Measurements from ENCODE around the gene ADGRA1. TPM values are rescaled to one million over a fixed set of nuclear protein-coding genes. Genes with fewer than 3 reads are reported as not detected.
A peak's percentile ranks its signal among the peaks of the same experiment; 100 is the strongest.

The ADGRA1 gene
- total RNA-seq, 4 donors from 2014 or later = under 0.01 TPM; not detected in 3

- H3K27me3 ChIP-seq = no peaks in the 10 kb centered on the region
- no peak overlapping the region for H3K27ac ChIP-seq
- DNase-seq (ENCODE audit: low spot score in 2 of 2) = peak in 1 of 2 donors; percentile 10
- WGBS, 2 donors = 75 to 81% methylated on average over 11 of the region's 11 CpGs
- no peak overlapping the region for H3K4me3 ChIP-seq
- H3K36me3 ChIP-seq = no peaks in the 10 kb centered on the region
- no peaks in the 10 kb centered on the region for H3K4me1 ChIP-seq
- TF ChIP-seq EP300 (IDR thresholded peaks at IDR 0.05) = no peak
- no peak for TF ChIP-seq CTCF (IDR thresholded peaks at IDR 0.05)
- no peak for TF ChIP-seq POLR2A (IDR thresholded peaks at IDR 0.05)
- H3K9me3 ChIP-seq = peaks cover 0 to 9% (median 0%) of the 10 kb centered on the region in 4 donors
Observed at GRCh38 chr10:133130602-133131001, 42.9 kb downstream of the ADGRA1 start.

GRCh38 chr10:133131053-133131452 is 43.3 kb downstream of the ADGRA1 start:
- DNase-seq (ENCODE audit: low spot score in 2 of 2) = no peak
- WGBS, 2 donors = 69 to 76% methylated on average over 17 to 18 of the region's 18 CpGs
- Histone ChIP-seq H3K36me3 (no peaks in the 10 kb centered on the region), H3K4me3 (no peak overlapping the region), H3K4me1 (no peaks in the 10 kb centered on the region), H3K27ac (no peak overlapping the region), H3K27me3 (no peaks in the 10 kb centered on the region), H3K9me3 (peaks cover 0 to 9% (median 0%) of the 10 kb centered on the region in 4 donors)
- TF ChIP-seq EP300 (IDR thresholded peaks at IDR 0.05) = no peak
- no peak for TF ChIP-seq CTCF (IDR thresholded peaks at IDR 0.05)
- TF ChIP-seq POLR2A (IDR thresholded peaks at IDR 0.05) = no peak

- no peaks in the 10 kb centered on the region for H3K36me3 ChIP-seq
- no peak overlapping the region for H3K27ac ChIP-seq
- 83 to 84% methylated on average over 32 to 41 of the region's 41 CpGs for WGBS, 2 donors
- DNase-seq (ENCODE audit: low spot score in 2 of 2) = no peak
- H3K27me3 ChIP-seq = no peaks in the 10 kb centered on the region
- peaks cover 0 to 9% (median 0%) of the 10 kb centered on the region in 4 donors for H3K9me3 ChIP-seq
- no peaks in the 10 kb centered on the region for H3K4me1 ChIP-seq
- H3K4me3 ChIP-seq = no peak overlapping the region
- TF ChIP-seq POLR2A (IDR thresholded peaks at IDR 0.05) (no peak), EP300 (IDR thresholded peaks at IDR 0.05) (no peak), CTCF (IDR thresholded peaks at IDR 0.05) (no peak)
Observed at GRCh38 chr10:133131734-133132472, 44.2 kb downstream of the ADGRA1 start.

- Histone ChIP-seq H3K4me3 (no peak overlapping the region), H3K4me1 (no peaks in the 10 kb centered on the region), H3K9me3 (peaks cover 0 to 9% (median 0%) of the 10 kb centered on the region in 4 donors), H3K27me3 (no peaks in the 10 kb centered on the region), H3K27ac (no peak overlapping the region), H3K36me3 (no peaks in the 10 kb centered on the region)
- TF ChIP-seq CTCF (IDR thresholded peaks at IDR 0.05) (no peak), POLR2A (IDR thresholded peaks at IDR 0.05) (no peak), EP300 (IDR thresholded peaks at IDR 0.05) (no peak)
- DNase-seq (ENCODE audit: low spot score in 2 of 2) = no peak
- WGBS, 2 donors = 79 to 87% methylated on average over 18 to 26 of the region's 26 CpGs
Observed at GRCh38 chr10:133132473-133133291, 45.0 kb downstream of the ADGRA1 start.
